ENCODE data around the gene TDRD1.
A peak's percentile ranks its signal among the peaks of the same experiment; 100 is the strongest.

Gene TDRD1

DNA sequence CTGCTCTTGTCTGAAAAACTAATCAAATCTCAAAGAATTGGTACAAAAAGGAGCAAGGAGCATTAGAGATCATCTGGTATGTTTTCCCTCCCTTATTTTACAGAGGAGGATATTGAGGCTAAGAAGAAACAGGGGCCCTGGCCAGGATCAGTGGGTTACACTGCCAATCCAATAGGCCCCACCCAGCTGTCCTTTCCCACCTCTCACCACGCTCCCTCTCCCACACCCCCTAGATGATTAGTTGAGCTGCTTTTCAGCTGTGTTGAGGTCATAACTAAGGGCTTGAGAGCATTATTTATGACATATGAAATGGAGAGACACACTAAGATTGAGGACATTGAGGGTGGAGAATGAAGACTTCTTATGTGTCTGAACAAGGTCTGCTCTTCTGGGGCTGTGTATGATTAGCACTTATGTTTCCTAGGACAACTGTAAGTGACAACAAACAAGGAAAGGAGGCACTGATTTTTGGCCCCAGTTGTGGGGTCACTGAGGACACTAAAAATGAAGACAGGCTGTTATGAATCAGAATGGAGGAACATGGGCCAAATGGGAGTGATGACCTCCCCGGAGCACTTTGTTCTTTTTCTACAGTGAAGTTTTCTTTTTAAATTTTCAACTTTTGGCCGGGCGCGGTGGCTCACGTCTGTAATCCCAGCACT lies 86.4 kb downstream of the TDRD1 start:
- DNase-seq (ENCODE audit: low read depth): no peak

GRCh38 chr10:114266521-114266920 lies 87.4 kb downstream of the TDRD1 start:
- no peak for DNase-seq (ENCODE audit: low read depth)

- DNase-seq (ENCODE audit: low read depth): peak; percentile 58
These were observed 92.1 kb downstream of the TDRD1 start for GRCh38 chr10:114271075-114271778.

- peak; percentile 92 for DNase-seq (ENCODE audit: low read depth)
These were observed 92.6 kb downstream of the TDRD1 start for GRCh38 chr10:114271779-114272167.

- no peak for DNase-seq (ENCODE audit: low read depth)
These were observed 93.5 kb downstream of the TDRD1 start for GRCh38 chr10:114272696-114273095.

GRCh38 chr10:114273910-114274309 lies 94.8 kb downstream of the TDRD1 start:
- DNase-seq (ENCODE audit: low read depth): no peak

DNA sequence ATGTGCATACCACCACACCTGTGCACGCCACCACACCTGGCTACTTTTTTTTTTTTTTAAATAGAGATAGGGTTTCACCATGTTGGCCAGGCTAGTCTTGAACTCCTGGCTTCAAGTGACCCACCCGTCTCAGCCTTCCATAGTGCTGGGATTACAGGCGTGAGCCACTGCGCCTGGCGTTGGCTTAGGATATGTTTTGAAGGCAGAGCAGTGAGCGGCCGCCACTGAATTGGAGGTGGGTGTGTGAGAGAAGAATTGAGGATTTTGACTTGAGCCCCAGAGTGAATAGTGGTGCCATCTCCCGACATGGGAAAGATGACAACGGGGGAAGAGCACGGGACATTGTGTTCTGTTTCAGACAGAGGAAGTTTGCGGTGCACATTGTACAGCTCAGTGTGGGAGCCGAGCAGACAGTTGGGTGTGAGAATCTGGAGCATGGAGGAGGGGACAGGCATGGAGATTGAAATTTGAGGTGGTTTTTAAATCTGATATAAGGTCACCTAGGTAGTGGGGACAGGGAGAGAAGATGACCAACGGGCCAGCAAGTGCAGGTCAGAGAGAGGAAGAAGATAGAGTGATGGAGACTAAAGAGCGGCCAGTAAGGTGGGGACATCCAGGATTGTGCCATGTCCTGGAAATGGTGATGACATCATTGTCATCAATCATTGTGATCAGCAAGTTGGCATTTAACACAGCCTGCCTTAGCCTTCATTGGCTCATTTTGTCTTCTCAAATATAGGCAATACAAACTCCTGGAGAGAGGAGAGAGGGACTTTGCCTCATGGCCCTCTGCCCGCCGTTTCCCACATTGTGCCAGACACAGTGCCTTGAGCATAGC lies 95.7 kb downstream of the TDRD1 start:
- DNase-seq (ENCODE audit: low read depth): no peak

- DNase-seq (ENCODE audit: low read depth): no peak
These were observed 96.9 kb downstream of the TDRD1 start for GRCh38 chr10:114276066-114276465.

DNA sequence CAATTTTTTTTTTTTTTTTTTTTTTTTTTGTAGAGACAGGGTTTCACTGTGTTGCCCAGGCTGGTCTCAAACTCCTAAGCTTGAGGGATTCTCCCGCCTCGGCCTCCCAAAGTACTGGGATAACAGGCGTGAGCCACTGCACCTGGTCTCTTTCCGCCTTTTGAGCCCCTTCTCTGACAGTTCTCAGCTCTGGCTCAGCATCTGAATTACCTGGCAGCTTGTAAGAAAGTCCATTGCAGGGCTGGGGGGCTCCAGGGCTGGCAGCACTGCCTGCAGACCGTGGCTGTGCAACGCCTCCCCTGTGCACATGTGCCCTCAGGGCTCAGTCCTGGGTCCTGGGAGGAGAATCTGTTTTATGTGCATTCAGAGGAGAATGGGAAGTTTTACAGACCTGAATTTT lies 97.5 kb downstream of the TDRD1 start:
- DNase-seq (ENCODE audit: low read depth): no peak

GRCh38 chr10:114278140-114278883 lies 99.2 kb downstream of the TDRD1 start:
- no peak for DNase-seq (ENCODE audit: low read depth)

DNA sequence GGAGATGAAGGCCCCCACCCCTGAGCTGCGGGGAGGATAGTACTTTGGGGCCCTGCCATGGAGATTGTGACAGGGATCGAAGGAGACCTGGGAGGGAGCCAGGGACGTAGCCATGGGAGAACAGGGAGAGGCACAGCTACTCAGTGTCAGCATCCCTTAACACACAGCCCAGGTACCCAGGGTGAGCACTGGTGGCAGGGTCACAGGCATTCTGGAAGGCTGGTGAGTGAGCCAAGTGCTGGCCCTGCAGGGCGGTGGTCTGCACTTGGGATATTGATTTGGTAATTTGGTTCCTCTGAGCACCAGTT lies 99.7 kb downstream of the TDRD1 start:
- no peak for DNase-seq (ENCODE audit: low read depth)

DNA sequence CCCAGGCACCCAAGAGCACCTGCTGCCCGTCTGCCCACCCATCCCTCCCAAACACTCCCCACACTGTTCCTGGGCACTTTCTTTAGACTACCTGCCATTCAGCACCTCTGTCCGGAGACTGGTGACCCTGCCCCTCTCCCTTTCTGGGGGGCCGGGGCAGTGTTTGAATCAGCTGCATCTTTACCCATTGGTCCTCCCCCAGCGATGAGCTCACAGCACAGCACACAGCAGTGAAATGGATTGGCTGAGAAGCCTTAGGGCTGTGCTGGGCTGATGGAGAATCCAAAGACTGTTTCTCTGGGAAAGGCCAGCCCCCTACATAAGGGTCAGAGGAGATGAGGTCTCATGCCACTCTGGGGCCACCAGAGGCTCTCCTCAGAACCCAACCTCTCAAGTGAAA lies 100.1 kb downstream of the TDRD1 start:
- DNase-seq (ENCODE audit: low read depth): no peak

DNA sequence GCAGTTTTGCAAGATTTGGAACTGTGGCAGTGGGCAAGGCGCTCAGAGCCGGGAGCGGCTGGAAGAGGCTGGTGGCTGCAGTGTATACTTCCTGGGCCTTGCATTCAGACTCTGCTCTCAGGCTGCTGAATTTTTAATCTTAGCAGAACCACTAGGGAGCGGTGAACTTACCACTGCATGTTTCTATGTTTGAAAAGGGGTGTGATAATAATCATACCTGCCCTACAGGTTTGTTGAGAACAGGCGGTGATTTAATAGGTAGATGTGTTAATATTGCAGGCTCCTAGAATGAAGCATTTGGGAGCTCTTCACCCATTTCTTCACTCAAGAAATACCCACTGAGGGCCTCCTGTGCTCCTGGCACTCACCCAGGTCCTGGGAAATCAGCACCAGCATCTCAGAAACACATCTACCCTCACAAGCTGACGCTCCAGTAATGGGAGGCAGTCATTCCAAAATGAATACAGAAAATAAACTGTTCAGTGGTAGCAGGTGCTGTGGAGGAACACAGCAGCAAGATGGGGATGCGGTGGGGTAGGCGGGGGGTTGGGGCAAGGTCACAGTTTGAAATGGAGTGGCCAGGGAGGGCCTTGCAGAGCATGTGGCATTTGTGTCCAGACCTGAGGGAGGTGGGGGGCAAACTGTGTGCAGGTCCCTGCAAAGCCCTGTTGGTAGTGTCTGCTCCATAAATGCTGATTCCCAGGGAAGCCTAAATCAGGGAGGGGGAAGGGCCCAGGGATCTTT lies 100.9 kb downstream of the TDRD1 start:
- DNase-seq (ENCODE audit: low read depth): no peak

DNA sequence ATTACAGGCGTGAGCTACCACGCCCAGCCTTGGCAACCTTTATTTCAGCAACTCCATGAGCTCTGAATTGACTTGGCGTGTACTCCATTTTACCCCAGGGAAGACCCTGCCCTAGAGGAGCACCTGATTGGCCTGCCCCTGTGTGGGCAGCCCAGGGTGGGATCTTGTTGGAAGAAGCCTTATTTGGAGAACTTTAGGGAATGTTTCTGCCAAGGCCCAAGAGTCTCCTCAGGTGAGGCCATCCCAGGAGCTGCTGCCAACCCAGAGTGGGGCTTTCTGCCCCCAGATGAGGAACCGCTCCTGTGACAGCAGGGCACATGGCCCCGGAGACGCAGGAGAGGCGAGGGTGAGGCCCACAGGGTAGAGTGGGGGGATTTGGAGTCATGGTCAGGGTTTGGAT lies 101.9 kb downstream of the TDRD1 start:
- DNase-seq (ENCODE audit: low read depth): no peak

DNA sequence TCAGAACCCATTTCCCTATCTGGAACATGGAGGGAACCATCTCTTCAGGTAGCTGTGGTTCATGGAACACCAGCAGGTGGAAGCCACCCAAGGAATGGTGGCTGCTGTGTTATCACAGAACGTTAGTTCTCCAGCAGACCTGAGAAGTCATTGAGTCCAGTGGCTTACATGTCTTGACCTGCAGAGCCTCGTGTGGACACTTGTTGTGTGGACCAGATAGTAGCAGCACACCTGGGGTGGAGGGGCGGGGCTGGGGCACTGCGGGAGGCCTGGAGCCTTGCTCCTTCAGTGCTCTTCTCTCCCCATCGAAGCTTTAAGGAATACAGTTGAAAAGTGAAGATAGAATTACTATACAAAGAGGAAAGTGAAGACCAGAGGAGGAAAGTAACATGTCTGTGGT lies 102.3 kb downstream of the TDRD1 start:
- DNase-seq (ENCODE audit: low read depth): no peak
